ENCODE measurements around the gene ZNF107.
"Not testable (repeated sequence)": the region's sequence is repeated elsewhere in the genome, so short reads cannot be mapped to it uniquely, and the experiment has no call there.

The ZNF107 gene

GRCh38 chr7:64738403-64738802 is 72.5 kb downstream of the ZNF107 start:
- DNase-seq = not testable (repeated sequence)

GRCh38 chr7:64738953-64739352 is 73.0 kb downstream of the ZNF107 start:
- DNase-seq = not testable (repeated sequence)

- no peak for DNase-seq
These were observed 78.7 kb downstream of the ZNF107 start for GRCh38 chr7:64744680-64745079.

- no peak for DNase-seq
These were observed 81.9 kb downstream of the ZNF107 start for GRCh38 chr7:64747802-64748201.

DNA sequence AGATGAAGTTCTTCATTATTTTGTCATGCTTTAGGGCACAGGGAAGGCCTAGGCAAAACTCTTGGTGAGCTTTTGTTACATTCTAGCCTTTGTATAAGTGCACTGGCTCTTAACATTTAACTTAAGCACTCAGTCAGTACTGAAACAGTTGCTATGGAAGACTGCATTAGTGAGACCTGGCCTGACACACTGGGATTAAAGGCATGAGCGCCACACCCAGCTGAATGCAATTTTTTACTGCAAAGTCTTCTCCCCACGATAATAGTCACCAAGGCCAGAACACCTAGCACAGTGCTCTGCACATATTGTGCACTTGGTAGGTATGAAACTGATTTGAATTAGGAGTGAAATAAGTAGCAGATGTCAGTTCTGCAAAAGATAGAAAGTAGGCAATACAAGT is 87.1 kb downstream of the ZNF107 start:
- no peak for DNase-seq

DNA sequence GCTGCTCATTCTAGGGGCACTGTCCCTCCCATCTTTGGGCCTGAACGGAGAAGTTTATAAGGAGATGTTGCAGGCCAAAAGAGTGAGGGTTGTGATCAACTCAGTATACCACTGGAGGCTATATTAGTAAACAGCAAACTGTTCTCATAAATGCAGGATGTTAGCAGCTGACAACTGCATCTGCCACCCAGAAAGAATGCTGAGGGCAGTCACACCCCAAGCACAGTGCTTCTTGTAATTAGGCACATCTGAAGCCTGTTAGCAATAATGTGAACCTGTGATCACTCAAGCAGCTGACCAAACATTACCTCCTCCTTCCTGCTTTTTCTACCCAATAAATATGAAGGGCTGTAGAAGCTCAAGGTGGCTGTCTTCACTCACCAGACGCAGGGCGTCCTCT is 89.9 kb downstream of the ZNF107 start:
- DNase-seq = no peak

- no peak for DNase-seq
These were observed 92.2 kb downstream of the ZNF107 start for GRCh38 chr7:64758151-64758550.
